ENCODE results near the gene CDKN1A. TPM values are rescaled to one million over a fixed set of nuclear protein-coding genes. Genes with fewer than 3 reads are reported as not detected.

CDKN1A gene
- total RNA-seq, 1 donor from 2014 or later = 353 TPM

DNA sequence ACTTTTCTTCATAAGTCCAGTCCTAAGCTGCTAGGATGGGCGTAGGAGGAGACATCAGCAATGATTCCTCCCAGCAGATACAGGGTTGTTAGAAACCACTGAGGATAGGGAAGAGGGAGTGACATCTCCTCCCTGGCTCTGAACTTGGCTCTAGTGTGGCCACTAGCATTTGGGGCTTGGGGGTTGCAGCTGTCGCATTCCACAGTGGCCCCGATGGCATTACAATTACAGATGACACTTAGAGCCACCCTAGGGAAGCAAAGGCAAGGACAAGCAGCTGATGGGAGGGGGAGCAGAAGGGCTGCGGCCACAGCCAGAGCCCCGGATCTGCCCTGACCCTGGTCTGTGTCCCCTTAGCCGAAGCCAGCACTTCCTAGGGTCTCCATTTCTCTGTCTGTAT, 9.5 kb upstream of the CDKN1A start:
- Histone ChIP-seq H3K27me3 (no peaks in the 10 kb centered on the region), H3K36me3 (no peaks in the 10 kb centered on the region), H3K4me1 (peaks cover 7 to 9% of the 10 kb centered on the region in 2 donors), H3K27ac (no peak overlapping the region), H3K9me3 (no peaks in the 10 kb centered on the region), H3K4me3 (no peak overlapping the region)
- DNase-seq (ENCODE audit: low spot score in 2 of 2) = no peak
- intact Hi-C loops (cut with DNase I) = no loop called here
- TF ChIP-seq, protein P1, sequence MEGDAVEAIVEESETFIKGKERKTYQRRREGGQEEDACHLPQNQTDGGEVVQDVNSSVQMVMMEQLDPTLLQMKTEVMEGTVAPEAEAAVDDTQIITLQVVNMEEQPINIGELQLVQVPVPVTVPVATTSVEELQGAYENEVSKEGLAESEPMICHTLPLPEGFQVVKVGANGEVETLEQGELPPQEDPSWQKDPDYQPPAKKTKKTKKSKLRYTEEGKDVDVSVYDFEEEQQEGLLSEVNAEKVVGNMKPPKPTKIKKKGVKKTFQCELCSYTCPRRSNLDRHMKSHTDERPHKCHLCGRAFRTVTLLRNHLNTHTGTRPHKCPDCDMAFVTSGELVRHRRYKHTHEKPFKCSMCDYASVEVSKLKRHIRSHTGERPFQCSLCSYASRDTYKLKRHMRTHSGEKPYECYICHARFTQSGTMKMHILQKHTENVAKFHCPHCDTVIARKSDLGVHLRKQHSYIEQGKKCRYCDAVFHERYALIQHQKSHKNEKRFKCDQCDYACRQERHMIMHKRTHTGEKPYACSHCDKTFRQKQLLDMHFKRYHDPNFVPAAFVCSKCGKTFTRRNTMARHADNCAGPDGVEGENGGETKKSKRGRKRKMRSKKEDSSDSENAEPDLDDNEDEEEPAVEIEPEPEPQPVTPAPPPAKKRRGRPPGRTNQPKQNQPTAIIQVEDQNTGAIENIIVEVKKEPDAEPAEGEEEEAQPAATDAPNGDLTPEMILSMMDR (IDR thresholded peaks at IDR 0.05) = no peak

DNA sequence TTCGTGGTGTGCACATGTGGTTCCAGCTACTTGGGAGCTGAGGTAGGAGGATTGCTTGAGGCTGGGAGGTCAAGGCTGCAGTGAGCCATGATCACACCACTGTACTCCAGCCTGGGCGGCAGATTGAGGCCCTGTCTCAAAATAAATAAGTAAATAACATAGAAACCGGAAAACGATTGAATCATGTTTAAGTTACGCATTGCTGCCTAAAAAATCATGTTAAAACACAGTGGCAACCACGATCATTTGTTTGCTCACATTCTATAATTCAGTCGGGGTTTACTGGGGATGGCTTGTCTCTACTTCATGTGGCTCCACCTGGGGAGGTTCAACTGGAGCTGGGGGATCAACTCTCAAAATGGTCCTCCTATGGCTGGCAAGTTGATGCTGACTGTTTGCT, 8.2 kb upstream of the CDKN1A start:
- Histone ChIP-seq H3K9me3 (no peaks in the 10 kb centered on the region), H3K36me3 (no peaks in the 10 kb centered on the region), H3K27ac (no peak overlapping the region), H3K4me1 (peaks cover 7 to 9% of the 10 kb centered on the region in 2 donors), H3K4me3 (no peak overlapping the region), H3K27me3 (no peaks in the 10 kb centered on the region)
- TF ChIP-seq, protein P1 (IDR thresholded peaks at IDR 0.05) = no peak
- intact Hi-C loops (cut with DNase I) = no loop called here
- no peak for DNase-seq (ENCODE audit: low spot score in 2 of 2)

DNA sequence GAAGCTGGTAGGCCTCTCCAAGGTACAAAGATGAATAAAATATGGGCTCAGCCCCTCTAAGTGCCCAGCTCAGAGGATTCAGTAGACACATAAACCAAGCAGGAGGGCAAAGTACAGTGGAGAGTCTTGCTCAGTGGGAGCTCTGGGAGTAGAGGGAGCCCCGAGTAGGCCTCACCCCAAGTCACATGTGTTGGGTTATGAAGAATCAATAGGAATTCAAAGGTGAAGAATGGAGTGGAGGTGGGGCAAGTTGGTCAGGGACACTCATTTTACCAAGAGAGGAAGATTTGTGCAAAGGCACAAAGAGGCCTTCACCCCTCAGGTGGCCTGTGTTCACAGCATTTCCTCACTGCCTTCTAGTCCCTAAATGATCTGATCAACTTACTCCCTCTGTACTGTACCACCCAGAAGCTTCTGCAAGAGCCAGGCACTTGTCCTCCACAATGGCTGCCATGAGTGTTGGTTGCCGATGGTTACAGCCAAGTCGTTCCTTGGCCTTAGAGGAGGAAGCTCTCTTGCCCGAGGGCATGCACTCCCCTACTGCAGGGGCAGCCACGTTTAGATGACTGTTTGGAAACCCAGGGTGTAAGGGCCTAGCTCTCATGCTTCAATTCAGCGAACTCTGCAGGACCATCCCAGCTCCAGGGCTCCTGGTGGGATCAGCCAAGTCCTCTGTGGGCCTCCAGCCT, 6.7 kb upstream of the CDKN1A start:
- intact Hi-C loops (cut with DNase I) = no loop called here
- Histone ChIP-seq H3K36me3 (no peaks in the 10 kb centered on the region), H3K27ac (no peak overlapping the region), H3K4me1 (peaks cover 8 to 10% of the 10 kb centered on the region in 2 donors), H3K4me3 (no peak overlapping the region), H3K27me3 (no peaks in the 10 kb centered on the region), H3K9me3 (no peaks in the 10 kb centered on the region)
- no peak for DNase-seq (ENCODE audit: low spot score in 2 of 2)
- TF ChIP-seq, protein P1 (IDR thresholded peaks at IDR 0.05) = no peak

DNA sequence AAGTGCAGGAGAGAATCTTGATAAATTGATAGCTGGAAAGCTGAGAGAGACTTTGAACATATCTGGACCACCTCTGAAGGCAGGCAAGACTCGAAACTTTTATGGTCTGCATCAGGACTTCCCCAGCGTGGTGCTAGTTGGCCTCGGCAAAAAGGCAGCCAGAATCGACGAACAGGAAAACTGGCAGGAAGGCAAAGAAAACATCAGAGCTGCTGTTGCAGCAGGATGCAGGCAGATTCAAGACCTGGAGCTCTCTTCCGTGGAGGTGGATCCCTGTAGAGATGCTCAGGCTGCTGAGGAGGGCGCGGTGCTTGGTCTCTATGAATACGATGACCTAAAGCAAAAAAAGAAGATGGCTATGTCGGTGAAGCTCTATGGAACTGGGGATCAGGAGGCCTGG, 4.6 kb upstream of the CDKN1A start:
- intact Hi-C loops (cut with DNase I) = no loop called here
- no peak for DNase-seq (ENCODE audit: low spot score in 2 of 2)
- H3K4me1 ChIP-seq = peaks cover 8 to 18% of the 10 kb centered on the region in 2 donors
- no peak overlapping the region for H3K27ac ChIP-seq
- TF ChIP-seq, protein P1 (IDR thresholded peaks at IDR 0.05) = no peak
- no peaks in the 10 kb centered on the region for H3K27me3 ChIP-seq
- H3K4me3 ChIP-seq = no peak overlapping the region
- no peaks in the 10 kb centered on the region for H3K9me3 ChIP-seq
- H3K36me3 ChIP-seq = no peaks in the 10 kb centered on the region

DNA sequence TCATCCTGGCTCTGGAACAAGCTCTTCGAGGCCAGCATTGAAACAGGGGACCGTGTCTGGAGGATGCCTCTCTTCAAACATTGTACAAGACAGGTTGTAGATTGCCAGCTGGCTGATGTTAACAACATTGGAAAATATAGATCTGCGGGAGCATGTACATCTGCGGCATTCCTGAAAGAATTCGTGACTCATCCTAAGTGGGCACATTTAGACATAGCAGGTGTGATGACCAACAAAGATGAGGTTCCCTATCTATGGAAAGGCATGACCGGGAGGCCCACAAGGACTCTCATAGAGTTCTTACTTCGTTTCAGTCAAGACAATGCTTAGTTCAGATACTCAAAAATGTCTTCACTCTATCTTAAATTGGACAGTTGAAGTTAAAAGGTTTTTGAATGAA, 3.6 kb upstream of the CDKN1A start:
- H3K4me1 ChIP-seq = peaks cover 8 to 18% of the 10 kb centered on the region in 2 donors
- TF ChIP-seq, protein P1 (IDR thresholded peaks at IDR 0.05) = no peak
- peak overlapping the region in 1 of 2 donors; percentile 100 for H3K27ac ChIP-seq
- peaks cover 0 to 5% of the 10 kb centered on the region in 2 donors for H3K36me3 ChIP-seq
- no peaks in the 10 kb centered on the region for H3K27me3 ChIP-seq
- no peak overlapping the region for H3K4me3 ChIP-seq
- no peaks in the 10 kb centered on the region for H3K9me3 ChIP-seq
- intact Hi-C loops (cut with DNase I) = no loop called here
- no peak for DNase-seq (ENCODE audit: low spot score in 2 of 2)
